K562 (cell line): ENCODE data around the gene FERMT3. TPM values are rescaled to one million over a fixed set of nuclear protein-coding genes. Genes with fewer than 3 reads are reported as not detected.

Source experiments
- DDX20 ChIP-seq: fragments of 450-650 bp; IDR thresholded peaks from 2 replicates; pipeline ENCODE4 v1.6.1; 2016; ENCODE audit warnings: missing genetic modification characterization, low read depth, mild to moderate bottlenecking, missing compliant biosample characterization, moderate library complexity
- ELF1 ChIP-seq: fragments of 200-800 bp; sonication (Bioruptor generic); IDR thresholded peaks from 2 replicates; pipeline ENCODE4 v1.6.1; 2016; ENCODE audit warnings: missing genetic modification characterization, missing compliant biosample characterization
- ETV1 ChIP-seq: fragments of 450-650 bp; conservative IDR thresholded peaks from 2 replicates; pipeline ENCODE4 v1.6.1; 2016; ENCODE audit warnings: missing genetic modification characterization, control low read depth, low read depth, missing compliant biosample characterization
- FOXA1 ChIP-seq: fragments of 450-650 bp; IDR thresholded peaks from 2 replicates; pipeline ENCODE4 v1.6.1; 2016; ENCODE audit warnings: mild to moderate bottlenecking, borderline replicate concordance
- FOXA3 ChIP-seq, 2 experiments: fragments of 450-650 bp in 1 of 2; sonication (generic) in 1 of 2; formaldehyde crosslinking; IDR thresholded peaks in 1 of 2; conservative IDR thresholded peaks in 1 of 2; 2 replicates each; pipeline versions ENCODE4 v1.4.0 to v1.8.0; 2020 to 2022; ENCODE audit warnings: mild to moderate bottlenecking in 2 of 2, missing genetic modification reagents in 1 of 2
- HBP1 ChIP-seq: fragments of 450-650 bp; formaldehyde crosslinking; IDR thresholded peaks from 2 replicates; pipeline ENCODE4 v1.4.0; 2022; ENCODE audit warnings: missing genetic modification characterization
- MEIS2 ChIP-seq: fragments of 450-650 bp; IDR thresholded peaks from 2 replicates; pipeline ENCODE4 v1.6.1; 2014; ENCODE audit warnings: mild to moderate bottlenecking; ENCODE audit not compliant: partially characterized antibody
- NFE2L1 ChIP-seq: fragments of 450-650 bp; IDR thresholded peaks from 2 replicates; pipeline ENCODE4 v1.6.1; 2016; ENCODE audit warnings: missing genetic modification characterization, low read depth, mild to moderate bottlenecking, missing compliant biosample characterization, moderate library complexity, borderline replicate concordance
- NFRKB ChIP-seq: fragments of 450-650 bp; IDR thresholded peaks from 2 replicates; pipeline ENCODE4 v1.6.1; 2016; ENCODE audit warnings: low read depth
- PCBP2 ChIP-seq: fragments of 200-400 bp; formaldehyde crosslinking; IDR thresholded peaks from 2 replicates; pipeline ENCODE4 v1.6.1; 2018; ENCODE audit warnings: low read length, low read depth, mild to moderate bottlenecking, moderate library complexity; ENCODE audit not compliant: poor library complexity, severe bottlenecking
- POLR2AphosphoS5 ChIP-seq: IDR thresholded peaks from 2 replicates; pipeline ENCODE4 v1.6.1; 2011; ENCODE audit warnings: mild to moderate bottlenecking, low read depth, low read length, moderate library complexity; ENCODE audit not compliant: control insufficient read depth, insufficient read depth
- POLR2G ChIP-seq: fragments of 200-400 bp; formaldehyde crosslinking; IDR thresholded peaks from 2 replicates; pipeline ENCODE4 v1.6.1; 2017; ENCODE audit warnings: low read depth, mild to moderate bottlenecking, antibody characterized with exemption, low read length, moderate library complexity
- SPI1 ChIP-seq: IDR thresholded peaks from 2 replicates; pipeline ENCODE4 v1.6.1; 2011; ENCODE audit warnings: low read depth, low read length, control low read depth, borderline replicate concordance
- SRSF7 ChIP-seq: fragments of 200-400 bp; formaldehyde crosslinking; optimal IDR thresholded peaks from 2 replicates; pipeline ENCODE3; 2017; ENCODE audit warnings: mild to moderate bottlenecking, low read depth, low read length
- TEAD4 ChIP-seq, 2 experiments: sonication (generic) in 1 of 2; formaldehyde crosslinking in 1 of 2; IDR thresholded peaks; 2 replicates each; pipeline versions ENCODE4 v1.6.1 to v1.8.0; 2012 to 2022; ENCODE audit warnings: borderline replicate concordance in 1 of 2, inconsistent platforms in 1 of 2, low read length in 1 of 2, mild to moderate bottlenecking in 1 of 2, missing genetic modification reagents in 1 of 2
- ZBTB33 ChIP-seq: sonication (generic); formaldehyde crosslinking; IDR thresholded peaks from 2 replicates; pipeline ENCODE4 v1.8.1; 2023; ENCODE audit warnings: mild to moderate bottlenecking, missing genetic modification reagents
- ZBTB7A ChIP-seq: IDR thresholded peaks from 2 replicates; pipeline ENCODE4 v1.6.1; 2011; ENCODE audit warnings: low read depth, mild to moderate bottlenecking, low read length, moderate library complexity, borderline replicate concordance; ENCODE audit not compliant: control insufficient read depth
- ZNF232 ChIP-seq: sonication (generic); formaldehyde crosslinking; IDR thresholded peaks from 2 replicates; pipeline ENCODE4 v1.8.0; 2022; ENCODE audit warnings: mild to moderate bottlenecking, missing genetic modification reagents
- ZNF239 ChIP-seq: fragments of 250-450 bp; sonication (Bioruptor Pico); IDR thresholded peaks from 2 replicates; pipeline ENCODE4 v1.4.0; 2020; ENCODE audit warnings: mild to moderate bottlenecking
- ZNF324 ChIP-seq: fragments of 250-450 bp; sonication (Bioruptor Pico); IDR thresholded peaks from 2 replicates; pipeline ENCODE4 v1.4.0; 2020; ENCODE audit warnings: mild to moderate bottlenecking
- ZNF699 ChIP-seq: fragments of 250-450 bp; sonication (Bioruptor Pico); IDR thresholded peaks from 2 replicates; pipeline ENCODE4 v1.8.0; 2021; ENCODE audit warnings: mild to moderate bottlenecking, moderate library complexity; ENCODE audit not compliant: insufficient replicate concordance
- ZNF707 ChIP-seq: fragments of 250-450 bp; sonication (Bioruptor Pico); conservative IDR thresholded peaks from 2 replicates; pipeline ENCODE4 v1.8.0; 2022; ENCODE audit warnings: inconsistent platforms, mild to moderate bottlenecking, moderate library complexity
- polyA plus RNA-seq, 8 experiments: library from polyadenylated mRNA; depleted of rRNA in 4 of 8; stranded (reverse) in 5 of 8; unstranded in 3 of 8; fragments of >200 nt; fragmentation: Nextera tagmentation in 2 of 8; fragmentation: Illumina TruSeq in 1 of 8; extraction: Ambion mirVana in 2 of 8; extraction: Trizol in 1 of 8; gene quantifications; 2 replicates each; pipeline versions ENCODE4 v1.2.1 to v1.2.3, GENCODE V29; 2011 to 2014; ENCODE audit warnings: inconsistent platforms in 1 of 8, missing spikeins in 1 of 8
- total RNA-seq, 7 experiments: library from RNA; depleted of rRNA in 6 of 7; stranded (reverse); fragments of >200 nt in 6 of 7; fragmentation: Illumina TruSeq in 2 of 7; extraction: Trizol in 2 of 7; gene quantifications; 2 replicates each; pipeline versions ENCODE4 v1.2.1 to v1.2.3, GENCODE V29; 2011 to 2021; ENCODE audit warnings: low replicate concordance in 1 of 7

Gene FERMT3
- total and polyA plus RNA-seq, 9 of the 15 experiments (the other 6 are each of a cell fraction or from before 2014, with no cell fraction given), result 3.2 to 275 (median 79.7) TPM

- TF ChIP-seq POLR2G (peak; percentile 87), TEAD4 (IDR thresholded peaks at IDR 0.05; ENCODE audit: low read length) (peak; percentile 2), TEAD4 (CRISPR knock-in tag; IDR thresholded peaks at IDR 0.05; ENCODE audit: borderline replicate concordance) (no peak), ZNF707 (CRISPR knock-in tag) (no peak), DDX20 (tag) (no peak), ZBTB7A (peak; percentile 90), SPI1 (peak; percentile 94), MEIS2 (no peak), NFRKB (0 out of 2 replicates have a peak, but pooled peaks have one; percentile 4), ZNF232 (CRISPR knock-in tag) (no peak), ZNF324 (CRISPR knock-in tag) (no peak), FOXA1 (no peak), NFE2L1 (tag) (no peak), SRSF7 (no peak), ETV1 (tag) (peak; percentile 42), FOXA3 (CRISPR knock-in tag; conservative IDR thresholded peaks at IDR 0.05 in 1 of 2, IDR thresholded peaks at IDR 0.05 in 1 of 2) (peak in 1 of 2 experiments; percentile 48; a peak in 1 of 4 replicates), POLR2AphosphoS5 (peak; percentile 69), ELF1 (tag) (peak; percentile 89), ZNF239 (no peak), HBP1 (0 out of 2 replicates have a peak, but pooled peaks have one; percentile 8), PCBP2 (no peak), ZBTB33 (CRISPR knock-in tag) (no peak), ZNF699 (CRISPR knock-in tag) (no peak)
Measured at GRCh38 chr11:64225608-64226506, 19.3 kb downstream of the FERMT3 start, which contains the start of the genes NUDT22 and TRPT1 (continued).
